Endothelial cell of umbilical vein (primary cell): ENCODE results near the gene ATF7IP. TPM values are rescaled to one million over a fixed set of nuclear protein-coding genes. Genes with fewer than 3 reads are reported as not detected.

Experiments used
- Bru-seq: library from RNA; stranded (reverse); fragments of 400-500 nt; gene quantifications from one replicate; lab custom pipeline; 2021; lab: Mats Ljungman, UMichigan
- BruChase-seq, 2 experiments: library from RNA; stranded (reverse); fragments of 400-500 nt; gene quantifications; one replicate each; lab custom pipeline; 2021; lab: Mats Ljungman, UMichigan
- BruUV-seq: library from RNA; stranded (reverse); fragments of 400-500 nt; replicated peaks from 2 replicates; lab custom pipeline; 2021; lab: Mats Ljungman, UMichigan
- CTCF ChIA-PET: fragments of 300-600, 350-600 bp; sonication (Branson Sonifier 250); formaldehyde crosslinking; loops from one replicate; lab custom pipeline; 2021; ENCODE audit warnings: antibody characterized with exemption, inconsistent platforms; lab: Charles Lee
- POLR2A ChIA-PET: fragments of 300-600, 350-600 bp; sonication (Branson Sonifier 250); formaldehyde crosslinking; loops from one replicate; lab custom pipeline; 2021; ENCODE audit warnings: antibody characterized with exemption, inconsistent platforms; lab: Charles Lee
- DNase-seq: peaks from one replicate; pipeline ENCODE4 v3.0.0-alpha.2; 2011; ENCODE audit warnings: low read depth, low spot score
- FAIRE-seq: peaks from 2 replicates; lab custom pipeline; 2011; peaks lifted over from hg19 to GRCh38; lab: Jason Lieb, UNC
- H2AFZ ChIP-seq: 2 replicates; pipeline ENCODE4 v1.6.0; 2012; ENCODE audit warnings: low read depth, low read length, control low read depth, inconsistent platforms
- H3K27ac ChIP-seq: 2 replicates; pipeline ENCODE4 v1.5.1; 2011; ENCODE audit warnings: low read depth, mild to moderate bottlenecking, control low read depth, low read length, moderate library complexity; ENCODE audit not compliant: insufficient read depth
- H3K27me3 ChIP-seq, 2 experiments: 2 replicates each; pipeline versions ENCODE4 v1.6.0 to v1.6.1; 2011; ENCODE audit warnings: low read length in 2 of 2, mixed read lengths in 1 of 2; ENCODE audit not compliant: control insufficient read depth in 2 of 2, insufficient read depth in 2 of 2
- H3K36me3 ChIP-seq, 2 experiments: 2 replicates in 1 of 2; 3 replicates in 1 of 2; pipeline ENCODE4 v1.5.1; 2011; ENCODE audit warnings: low read length in 2 of 2, mild to moderate bottlenecking in 1 of 2, moderate library complexity in 1 of 2; ENCODE audit not compliant: control insufficient read depth in 2 of 2, insufficient read depth in 2 of 2; ENCODE audit errors: extremely low read depth in 1 of 2
- H3K4me1 ChIP-seq: 3 replicates; pipeline ENCODE4 v1.5.1; 2011; ENCODE audit warnings: mild to moderate bottlenecking, low read length; ENCODE audit not compliant: control insufficient read depth, insufficient read depth; ENCODE audit errors: extremely low read depth
- H3K4me2 ChIP-seq: 2 replicates; pipeline ENCODE4 v1.6.1; 2011; ENCODE audit warnings: low read length, control low read depth, mixed read lengths; ENCODE audit not compliant: insufficient read depth
- H3K4me3 ChIP-seq, 3 experiments: fragments of 200-600 bp in 1 of 3; sonication (generic), shearing (Covaris generic) in 1 of 3; replicated peaks in 1 of 3; 2 replicates each; pipeline ENCODE4 v1.5.1; 2011 to 2016; ENCODE audit warnings: control low read depth in 3 of 3, low read length in 3 of 3, mild to moderate bottlenecking in 2 of 3, inconsistent platforms in 1 of 3, low read depth in 1 of 3, moderate library complexity in 1 of 3; ENCODE audit not compliant: insufficient read depth in 1 of 3
- H3K79me2 ChIP-seq: 2 replicates; pipeline ENCODE4 v1.6.0; 2012; ENCODE audit warnings: low read length, inconsistent platforms; ENCODE audit not compliant: control insufficient read depth, insufficient read depth
- H3K9ac ChIP-seq: replicated peaks from 2 replicates; pipeline ENCODE3; 2011; ENCODE audit warnings: low read length, control low read depth; ENCODE audit not compliant: insufficient read depth; ENCODE audit errors: extremely low read depth
- H3K9me1 ChIP-seq: replicated peaks from 3 replicates; pipeline ENCODE4 v1.6.0; 2011; ENCODE audit warnings: mild to moderate bottlenecking, low read length; ENCODE audit not compliant: control insufficient read depth, insufficient read depth; ENCODE audit errors: extremely low read depth
- H3K9me3 ChIP-seq: replicated peaks from 2 replicates; pipeline ENCODE4 v1.5.1; 2012; ENCODE audit warnings: low read length, inconsistent platforms; ENCODE audit not compliant: control insufficient read depth, insufficient read depth
- H4K20me1 ChIP-seq: replicated peaks from 2 replicates; pipeline ENCODE3; 2011; ENCODE audit warnings: mild to moderate bottlenecking, low read length; ENCODE audit not compliant: control insufficient read depth, insufficient read depth; ENCODE audit errors: extremely low read depth
- EZH2 ChIP-seq: IDR thresholded peaks from 2 replicates; pipeline ENCODE4 v1.6.1; 2012; ENCODE audit warnings: borderline replicate concordance, low read depth, mild to moderate bottlenecking, moderate library complexity, low read length, inconsistent platforms; ENCODE audit not compliant: severe bottlenecking
- FOS ChIP-seq: IDR thresholded peaks from 2 replicates; pipeline ENCODE4 v1.6.1; 2011; ENCODE audit warnings: mild to moderate bottlenecking, low read length, moderate library complexity, borderline replicate concordance; ENCODE audit not compliant: insufficient read depth
- JUN ChIP-seq: IDR thresholded peaks from 2 replicates; pipeline ENCODE4 v1.6.1; 2011; ENCODE audit warnings: borderline replicate concordance, low read depth; ENCODE audit not compliant: insufficient read length, insufficient read depth
- MAX ChIP-seq: IDR thresholded peaks from 2 replicates; pipeline ENCODE4 v1.6.1; 2011; ENCODE audit not compliant: insufficient read depth, insufficient read length
- MYC ChIP-seq: IDR thresholded peaks from one replicate; pipeline ENCODE4 v1.6.1; 2011; ENCODE audit warnings: mild to moderate bottlenecking, low read depth, low read length
- POLR2A ChIP-seq: IDR thresholded peaks from 2 replicates; pipeline ENCODE4 v1.6.1; 2012; ENCODE audit warnings: low read depth, mild to moderate bottlenecking, control low read depth, low read length
- POLR2AphosphoS5 ChIP-seq: IDR thresholded peaks from 2 replicates; pipeline ENCODE4 v1.6.1; 2012; ENCODE audit warnings: low read depth, mild to moderate bottlenecking, control low read depth, low read length, moderate library complexity; ENCODE audit not compliant: insufficient read depth
- dilution Hi-C: fragments of 300-500 bp; cut with MboI; formaldehyde crosslinking; loops from one replicate; pipeline ENCODE4 v1.15.0; 2019; ENCODE audit warnings: low sequenced_read_pairs; ENCODE audit not compliant: extremely low pct_ligation_motif_present
- intact Hi-C: fragments of 100-400 bp; cut with micrococcal nuclease; formaldehyde crosslinking; loops from one replicate; pipeline ENCODE4 v1.10.0; 2022
- long read RNA-seq: library from polyadenylated mRNA; stranded (forward); transcript quantifications from one replicate; pipeline ENCODE4 v2.0.0, GENCODE V29; 2021
- polyA minus RNA-seq, 3 experiments: library from RNA; depleted of rRNA, polyadenylated mRNA; stranded (reverse); fragments of >200 nt; gene quantifications; 1 replicate in 1 of 3; 2 replicates in 2 of 3; pipeline ENCODE4 v1.2.3, GENCODE V29; 2011
- polyA plus RNA-seq, 4 experiments: library from polyadenylated mRNA; depleted of rRNA in 3 of 4; stranded (reverse) in 3 of 4; unstranded in 1 of 4; fragments of >200 nt; gene quantifications; 2 replicates each; pipeline versions ENCODE4 v1.2.1 to v1.2.3, GENCODE V29; 2011 to 2012; ENCODE audit warnings: missing spikeins in 1 of 4
- total RNA-seq: library from RNA; stranded (reverse); gene quantifications from 2 replicates; pipeline ENCODE4 v1.2.3, GENCODE V29; 2021

ATF7IP gene
- total RNA-seq: 72.4 and 73.5 TPM in 2 replicates
- polyA plus RNA-seq: 12.4 and 14.5 TPM in 2 replicates
- 9.7 and 10.4 TPM in 2 replicates for polyA plus RNA-seq (2011; cell fraction: cytosol; rRNA removed)
- polyA plus RNA-seq (2011; cell fraction: nucleus; rRNA removed): 31.8 and 35.1 TPM in 2 replicates
- 31.4 and 38.6 TPM in 2 replicates for polyA plus RNA-seq (2012)
- 77.2 and 80.3 TPM in 2 replicates for polyA minus RNA-seq
- 17.3 TPM for polyA minus RNA-seq (2011; cell fraction: cytosol; rRNA and poly(A)+ RNA removed)
- 100 and 127 TPM in 2 replicates for polyA minus RNA-seq (2011; cell fraction: nucleus; rRNA and poly(A)+ RNA removed)
- Bru-seq, nascent RNA: percentile 95 among the genes with signal in this experiment
- BruChase-seq, experiment 1, labeled RNA remaining after a 6-hour chase: percentile 77 among the genes with signal in this experiment
- percentile 88 among the genes with signal in this experiment for BruChase-seq, experiment 2, labeled RNA remaining after a 2-hour chase
- long read RNA-seq, full-length matches to known transcripts: 11 of 23 reads
- long read RNA-seq, partial matches to known transcripts: 4 of 23 reads
- long read RNA-seq, other reads (novel, unspliced or antisense): 8 of 23 reads

- intact Hi-C loops: loop anchor here (1.0 to 5.0 kb wide), 8 partner anchors 20 to 592 kb away; a partner anchor contains a TSS
- BruUV-seq: TSS peak; percentile 41
Measured at GRCh38 chr12:14365294-14366208, at the start of gene ATF7IP. ATF7IP (plus strand) TSS chr12:14365682; CDS start chr12:14423916, 58,234 bp downstream.

More at GRCh38 chr12:14365294-14366208, at the start of gene ATF7IP:
- H3K36me3 ChIP-seq: no peaks in the 10 kb centered on the region
- H4K20me1 ChIP-seq: no peaks in the 10 kb centered on the region
- peak within 1 kb of the TSS; percentile 74 for H2AFZ ChIP-seq
- POLR2A ChIA-PET: interaction anchor here (0.7 to 1.4 kb wide), 9 partner anchors 18 to 127 kb away, joined by 3 to 14 read pairs (median 6); no protein-coding TSS in a partner anchor
- peak within 1 kb of the TSS; percentile 100 for H3K4me2 ChIP-seq
- no peaks in the 10 kb centered on the region for H3K27me3 ChIP-seq
- H3K9me1 ChIP-seq: no peaks in the 10 kb centered on the region
- H3K9me3 ChIP-seq: no peaks in the 10 kb centered on the region
- FAIRE-seq (peak; percentile 64), DNase-seq (peak; percentile 97)
- peak within 1 kb of the TSS; percentile 89 for H3K27ac ChIP-seq
- CTCF ChIA-PET: interaction anchor here (0.6 to 2.2 kb wide), 19 partner anchors 10 to 198 kb away, joined by 3 to 63 read pairs (median 6); no protein-coding TSS in a partner anchor
- TF ChIP-seq POLR2AphosphoS5 (peak; percentile 79), JUN (no peak), FOS (no peak), POLR2A (peak; percentile 81), MAX (peak; percentile 87), MYC (no peak), EZH2 (no peak)
- dilution Hi-C loops: no loop called here
- peak within 1 kb of the TSS; percentile 53 to 98 (median 98) for H3K4me3 ChIP-seq
- H3K9ac ChIP-seq: peak within 1 kb of the TSS; percentile 97
- H3K79me2 ChIP-seq: peaks cover 44% of the 10 kb centered on the region
- H3K4me1 ChIP-seq: peaks cover 17% of the 10 kb centered on the region
